Hematopoietic multipotent progenitor cell treated with erythropoietin and hydrocortisone succinate and interleukin-3 and kit ligand, for 4 days (in vitro differentiated cells): ENCODE measurements around the gene SAMD3.
"Not testable (repeated sequence)": the region's sequence is repeated elsewhere in the genome, so short reads cannot be mapped to it uniquely, and the experiment has no call there.

ENCODE experiments used
- DNase-seq: peaks from one replicate; pipeline ENCODE4 v3.0.0-alpha.2; 2015

Gene SAMD3

DNA sequence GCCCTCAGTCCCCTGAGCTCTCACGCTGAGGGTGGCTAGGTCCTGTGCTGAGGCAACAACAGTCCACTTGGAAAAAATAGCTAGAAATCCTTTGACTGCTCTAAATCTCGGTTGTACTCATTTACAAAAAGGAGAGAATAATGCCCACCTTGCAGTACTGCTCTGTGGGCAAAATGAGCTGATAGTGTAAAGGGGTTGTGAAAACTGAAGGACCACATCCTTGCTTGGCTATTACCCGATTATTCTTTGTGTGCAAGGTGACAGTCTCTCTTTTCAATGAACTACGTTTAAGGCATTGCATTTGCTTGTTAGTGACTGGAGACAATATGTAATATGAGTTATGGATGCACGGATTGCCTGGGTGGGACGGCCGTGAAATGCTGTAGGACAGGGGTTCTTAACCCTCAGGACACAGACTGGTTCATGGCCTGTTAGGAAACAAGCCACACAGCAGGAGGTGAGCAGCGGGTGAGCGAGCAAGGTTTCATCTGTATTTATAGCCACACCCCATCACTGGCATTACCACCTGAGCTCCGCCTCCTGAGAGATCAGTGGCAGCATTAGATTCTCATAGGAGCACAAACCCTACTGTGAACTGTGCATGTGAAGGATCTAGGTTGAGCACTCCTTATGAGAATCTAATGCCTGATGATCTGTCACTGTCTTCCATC is 14.6 kb downstream of the SAMD3 start:
- DNase-seq, result no peak

DNA sequence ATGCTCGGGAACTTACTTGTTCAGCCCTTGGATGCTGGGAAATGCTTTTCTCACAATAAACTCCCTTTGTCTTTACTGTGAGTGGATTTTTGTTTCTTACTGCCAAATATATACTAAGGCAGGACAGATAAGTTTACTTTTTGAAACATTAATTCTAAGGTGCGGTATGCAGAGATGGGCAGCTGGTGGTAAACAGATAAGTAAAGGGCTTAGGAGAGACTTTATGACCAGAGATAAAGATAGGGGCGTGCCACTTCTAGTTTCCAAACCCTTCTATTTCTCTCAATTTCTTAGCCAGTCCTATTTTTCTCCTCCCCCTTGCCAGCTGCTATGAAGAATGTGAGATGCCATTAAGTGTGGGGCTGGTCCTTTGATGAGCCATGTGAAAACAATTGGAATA is 16.3 kb downstream of the SAMD3 start:
- peak; percentile 86 for DNase-seq

DNA sequence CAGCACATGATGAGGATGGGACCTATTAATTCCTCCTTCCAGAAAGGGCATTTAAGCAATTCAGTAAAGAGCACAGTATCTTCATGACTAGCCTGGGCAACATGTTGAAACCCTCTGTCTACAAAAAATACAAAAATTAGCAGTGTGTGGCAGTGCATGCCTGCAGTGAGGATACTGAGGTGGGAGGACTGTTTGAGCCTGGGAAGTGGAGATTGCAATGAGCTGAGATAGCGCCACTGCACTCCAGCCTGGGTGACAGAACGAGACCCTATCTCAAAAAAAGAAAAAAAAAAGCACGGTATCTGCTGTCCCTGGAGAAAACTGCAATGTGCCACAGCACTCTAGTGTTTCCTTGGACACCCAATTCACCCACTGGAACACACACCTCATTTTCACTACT is 18.4 kb downstream of the SAMD3 start:
- peak; percentile 78 for DNase-seq

DNA sequence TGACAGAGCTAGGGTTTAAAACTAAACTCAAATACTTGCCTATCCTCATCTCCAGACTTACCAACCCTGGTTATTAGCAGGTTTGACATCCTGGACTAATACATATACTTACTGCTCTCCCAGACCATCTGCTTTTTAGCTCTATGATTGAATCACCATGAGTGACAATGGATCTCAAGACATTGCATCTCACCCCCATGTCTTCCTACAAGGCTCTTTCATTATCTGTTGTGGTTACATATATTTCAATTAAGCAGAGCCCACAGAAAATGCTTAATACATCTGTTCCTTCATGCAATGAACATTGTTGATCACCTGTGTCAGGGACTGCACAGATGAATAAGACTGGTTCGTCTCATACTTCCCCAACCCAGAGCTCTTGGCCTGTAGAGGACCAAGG is 19.4 kb downstream of the SAMD3 start:
- no peak for DNase-seq

DNA sequence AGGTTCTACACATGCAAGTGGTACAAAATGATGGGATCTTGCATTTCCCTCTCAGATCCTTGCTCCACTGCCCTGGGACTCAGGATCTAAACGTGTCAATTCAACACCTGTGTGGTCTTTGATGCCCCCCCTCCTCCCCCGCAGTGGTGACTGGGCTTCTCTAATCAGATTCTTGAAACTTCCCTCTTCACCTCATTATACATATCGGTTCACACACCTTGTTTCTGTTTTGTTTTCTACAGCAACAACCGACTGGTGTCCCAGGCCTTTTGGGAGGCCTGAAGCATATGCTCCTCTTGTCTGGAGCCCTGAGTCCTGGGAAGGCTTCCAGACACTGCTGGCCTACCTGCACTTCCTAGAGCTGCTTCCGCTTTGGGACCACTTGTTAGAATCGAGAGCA is 20.0 kb downstream of the SAMD3 start:
- no peak for DNase-seq

DNA sequence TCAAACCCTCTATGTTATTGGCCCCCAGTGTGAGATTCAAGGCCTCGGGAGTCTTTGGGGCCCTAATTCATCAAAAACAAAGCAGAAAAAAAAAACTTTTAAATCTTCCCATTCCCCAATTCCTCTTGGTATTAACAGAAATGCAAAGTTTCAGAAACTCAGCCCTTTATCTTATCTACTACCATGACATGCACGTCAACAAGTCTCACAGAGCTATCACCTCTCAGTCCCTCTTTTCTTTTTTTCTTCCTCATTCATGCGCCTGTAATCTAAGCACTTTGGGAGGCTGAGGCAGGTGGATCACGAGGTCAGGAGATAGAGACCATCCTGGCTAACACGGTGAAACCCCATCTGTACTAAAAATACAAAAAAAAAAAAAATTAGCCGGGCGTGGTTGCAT is 22.7 kb downstream of the SAMD3 start:
- DNase-seq, result no peak

DNA sequence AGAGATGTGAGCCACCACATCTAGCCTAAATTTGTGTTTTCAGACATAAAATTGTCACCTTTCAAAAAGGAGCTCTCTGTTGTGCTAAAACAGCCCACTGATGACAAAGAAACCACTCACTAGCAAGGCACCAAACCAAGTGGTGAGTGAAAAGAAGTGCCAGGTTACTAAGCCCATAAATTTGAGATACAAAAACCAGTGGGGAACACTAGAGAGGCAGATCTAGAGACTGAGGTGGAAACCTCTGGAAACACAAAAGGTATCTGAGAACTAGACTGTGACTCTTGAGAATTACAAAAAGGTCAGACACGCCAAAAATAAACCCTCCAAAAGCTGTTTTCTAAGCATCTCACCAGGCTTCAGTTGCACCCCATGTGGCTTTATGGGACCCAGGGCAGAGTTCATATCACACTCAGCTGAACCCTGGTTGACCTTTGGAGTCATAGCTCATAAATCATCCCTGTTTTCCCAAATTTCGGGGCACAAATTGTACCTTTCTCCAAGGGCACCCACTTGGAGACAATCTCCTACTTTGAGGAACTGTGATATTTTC is 24.2 kb downstream of the SAMD3 start:
- DNase-seq, result no peak

DNA sequence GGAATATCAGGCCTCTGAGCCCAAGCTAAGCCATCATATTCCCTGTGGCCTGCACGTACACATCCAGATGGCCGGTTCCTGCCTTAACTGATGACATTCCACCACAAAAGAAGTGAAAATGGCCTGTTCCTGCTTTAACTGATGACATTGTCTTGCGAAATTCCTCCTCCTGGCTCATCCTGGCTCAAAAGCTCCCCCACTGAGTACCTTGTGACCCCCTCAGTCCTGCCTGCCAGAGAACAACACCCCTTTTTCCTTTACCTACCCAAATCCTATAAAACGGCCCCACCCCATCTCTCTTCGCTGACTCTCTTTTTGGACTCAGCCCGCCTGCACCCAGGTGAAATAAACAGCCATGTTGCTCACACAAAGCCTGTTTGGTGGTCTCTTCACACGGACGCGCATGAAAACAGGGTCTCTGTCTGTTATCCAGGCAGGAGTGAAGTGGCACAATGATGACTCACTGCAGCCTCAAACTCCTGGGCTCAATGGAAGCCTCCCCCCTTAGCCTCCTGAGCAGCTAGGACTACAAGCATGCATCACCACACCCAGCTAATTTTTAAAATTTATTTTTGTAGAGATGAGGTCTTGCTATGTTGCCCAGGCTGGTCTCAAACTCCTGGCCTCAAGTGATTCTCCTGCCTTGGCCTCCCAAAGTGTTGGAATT is 24.8 kb downstream of the SAMD3 start:
- DNase-seq, result not testable (repeated sequence)

DNA sequence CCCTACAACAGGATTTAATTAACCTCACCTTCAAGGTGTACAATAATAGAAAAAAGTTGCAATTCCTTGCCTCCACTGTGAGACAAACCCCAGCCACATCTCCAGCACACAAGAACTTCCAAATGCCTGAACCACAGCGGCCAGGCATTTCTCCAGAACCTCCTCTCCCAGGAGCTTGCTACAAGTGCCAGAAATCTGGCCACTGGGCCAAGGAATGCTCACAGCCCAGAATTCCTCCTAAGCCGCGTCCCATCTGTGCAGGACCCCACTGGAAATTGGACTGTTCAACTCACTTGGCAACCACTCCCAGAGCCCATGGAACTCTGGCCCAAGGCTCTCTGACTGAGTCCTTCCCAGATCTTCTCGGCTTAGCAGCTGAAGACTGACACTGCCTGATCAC is 28.3 kb downstream of the SAMD3 start:
- DNase-seq, result not testable (repeated sequence)

DNA sequence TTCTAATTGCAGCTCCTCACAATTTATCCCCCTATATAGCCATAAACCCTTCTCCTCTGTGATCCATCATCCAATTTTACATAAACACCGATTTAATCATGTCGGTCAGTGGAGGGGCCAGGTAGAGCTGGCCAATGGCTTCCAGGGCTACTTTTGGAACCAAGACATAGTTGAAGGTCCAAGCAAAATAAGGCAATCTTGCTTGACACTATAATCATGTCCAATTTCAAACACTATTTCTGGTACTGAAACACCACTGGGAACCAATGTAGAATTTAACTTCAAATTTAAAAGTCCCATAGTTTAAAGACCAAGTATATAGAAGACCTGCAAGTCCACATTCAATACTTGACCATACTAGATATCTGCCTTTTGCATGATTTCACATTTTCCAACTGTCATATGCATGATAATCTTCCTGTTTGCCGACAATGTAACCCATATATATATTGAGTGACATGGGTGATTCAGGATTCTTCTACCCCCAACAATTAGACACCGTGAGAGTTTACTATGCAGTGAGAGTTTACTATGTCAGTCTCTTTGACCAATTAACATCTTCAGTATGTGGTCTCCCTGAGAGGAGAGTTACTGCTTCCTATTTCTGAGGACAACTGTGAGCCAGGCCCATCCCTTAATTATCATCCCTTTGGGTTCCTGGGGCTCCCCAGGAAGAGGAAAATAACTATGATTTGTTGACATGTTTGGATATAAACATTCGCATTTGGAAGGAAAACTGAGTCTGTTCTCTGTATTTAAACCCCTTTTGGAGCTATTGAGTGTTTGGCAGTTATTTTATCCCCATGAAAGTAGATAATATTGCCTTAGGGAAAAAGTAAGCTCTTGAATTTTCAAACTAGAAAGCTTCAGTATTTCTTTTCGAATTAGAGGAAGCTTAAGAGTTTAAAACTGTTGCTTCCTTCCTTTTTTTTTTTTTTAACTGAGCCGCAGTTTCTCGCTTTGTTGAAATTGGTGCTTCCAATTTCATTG is 31.8 kb downstream of the SAMD3 start:
- DNase-seq, result no peak

DNA sequence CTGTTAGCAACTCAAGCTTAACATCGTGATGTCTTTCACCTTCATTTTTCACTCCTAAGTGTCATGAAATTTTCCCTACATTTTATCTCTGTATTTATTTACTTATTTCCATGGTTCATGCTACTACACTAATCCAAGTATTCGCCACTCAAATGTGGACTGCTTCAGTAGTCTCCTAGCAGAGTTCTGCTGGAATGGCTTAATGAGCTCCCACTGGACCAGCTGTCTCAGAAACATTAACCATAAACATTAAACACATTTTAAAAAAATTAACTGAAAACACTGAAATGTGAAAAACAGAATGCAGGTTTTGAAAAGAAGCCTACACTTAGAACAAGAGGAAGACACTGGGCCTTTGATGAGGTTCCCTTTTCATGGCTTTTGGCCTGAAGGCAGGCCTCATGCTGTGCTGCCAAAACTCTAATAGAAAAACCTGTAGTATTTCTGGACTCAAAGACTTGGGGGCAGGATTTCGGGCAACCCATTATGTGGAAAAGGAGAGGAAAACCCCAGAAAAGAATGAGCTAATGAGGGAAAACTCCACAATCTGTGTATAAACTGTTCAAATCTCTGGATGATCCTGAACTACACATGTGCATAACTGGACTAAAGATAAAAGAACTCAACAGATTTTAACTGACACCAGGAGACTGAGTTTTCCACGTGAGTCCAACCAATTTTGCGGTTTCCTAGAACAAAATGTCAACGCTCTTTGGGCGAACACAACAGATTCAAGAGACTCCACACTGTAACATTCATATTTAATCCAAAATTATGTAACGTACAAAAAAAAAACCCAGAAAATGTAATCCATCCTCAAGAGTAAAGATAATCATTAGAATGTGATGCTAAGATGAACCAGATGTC is 33.0 kb downstream of the SAMD3 start:
- DNase-seq, result no peak

DNA sequence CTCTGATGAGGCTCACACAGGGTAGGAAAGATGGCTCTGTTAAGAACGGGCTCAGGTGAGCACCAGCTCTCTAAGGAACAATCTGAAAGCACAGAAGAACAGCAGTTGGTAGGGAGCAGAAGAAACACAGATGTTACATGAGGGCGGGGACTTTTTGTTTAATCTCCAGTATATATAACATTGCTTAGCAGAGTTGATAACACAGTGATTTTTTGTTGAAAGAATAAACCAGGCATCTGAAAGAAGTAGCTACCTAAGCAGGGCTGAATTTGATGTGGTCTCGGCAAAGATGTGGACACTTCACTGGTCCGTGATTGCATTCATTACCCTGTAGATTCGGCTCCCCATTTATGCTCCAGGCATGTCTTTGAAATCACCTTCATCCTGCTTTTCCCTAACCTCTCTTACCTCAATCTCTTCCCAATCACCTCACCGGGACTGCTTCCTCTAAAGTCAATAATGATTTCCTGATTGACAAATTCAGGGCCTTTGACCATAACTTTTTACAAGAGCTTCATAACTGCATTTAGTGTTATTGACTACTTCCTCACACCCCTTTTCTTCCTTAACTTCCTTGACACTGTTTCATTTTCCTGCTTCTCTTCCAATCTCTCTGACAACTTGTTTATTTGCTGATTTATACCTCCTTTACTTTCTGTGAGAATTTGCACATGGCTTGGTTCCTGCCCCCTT is 34.4 kb downstream of the SAMD3 start:
- no peak for DNase-seq

DNA sequence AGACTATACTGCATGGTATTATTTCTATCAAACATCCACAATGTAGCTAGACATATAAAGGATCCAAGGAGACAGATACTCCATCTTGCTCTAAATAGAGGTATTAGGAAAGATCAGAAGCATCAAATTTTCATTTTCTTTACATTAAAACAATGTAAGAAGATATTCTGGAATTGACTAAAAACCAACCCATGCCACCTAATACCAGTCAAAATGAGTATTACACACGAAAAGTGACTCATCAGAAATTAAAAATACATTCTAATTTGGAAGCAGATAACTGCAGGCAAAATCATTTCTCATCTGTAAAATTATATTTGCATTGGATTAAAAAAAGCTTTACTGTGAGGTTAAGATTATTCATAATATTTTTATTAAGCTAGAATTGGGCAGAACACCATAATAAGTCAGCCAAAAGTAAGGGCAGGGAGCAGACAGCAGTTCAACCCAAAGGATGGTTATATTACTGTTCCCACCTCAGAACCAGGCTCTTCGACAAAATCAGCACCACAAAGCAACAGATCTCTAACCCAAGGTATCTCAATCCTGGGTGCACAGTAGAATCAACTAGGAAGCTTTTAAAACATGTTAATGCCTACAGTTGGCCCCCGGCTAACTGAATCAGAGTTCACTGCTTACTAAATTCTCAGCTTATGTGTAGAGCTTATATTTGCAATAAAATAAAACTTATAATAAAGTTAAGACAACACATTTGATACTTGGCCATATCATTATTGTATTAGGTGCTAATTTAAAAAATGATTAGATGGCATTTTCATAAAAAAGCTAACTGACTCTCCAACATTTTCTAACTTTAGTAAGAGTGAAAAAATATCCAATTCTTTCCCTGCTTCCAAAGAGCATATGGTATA is 35.2 kb downstream of the SAMD3 start:
- no peak for DNase-seq

DNA sequence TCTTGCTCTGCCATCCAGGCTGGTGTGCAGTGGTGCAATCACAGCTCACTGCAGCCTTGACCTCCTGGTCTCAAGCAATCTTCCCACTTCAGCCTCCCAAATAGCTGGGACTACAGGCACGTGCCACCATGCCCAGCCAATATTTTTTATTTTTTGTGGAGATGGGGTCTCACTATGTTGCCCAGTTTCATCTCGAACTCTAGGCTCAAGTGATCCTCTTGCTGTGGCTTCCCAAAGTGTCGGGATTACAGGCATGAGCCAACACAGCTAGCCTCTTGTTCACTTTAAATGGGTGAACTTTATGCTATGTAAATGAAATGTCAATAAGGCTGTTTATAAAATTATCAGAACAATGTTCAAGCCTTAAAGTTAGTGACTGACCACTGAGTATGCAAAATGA is 37.1 kb downstream of the SAMD3 start:
- DNase-seq, result no peak

DNA sequence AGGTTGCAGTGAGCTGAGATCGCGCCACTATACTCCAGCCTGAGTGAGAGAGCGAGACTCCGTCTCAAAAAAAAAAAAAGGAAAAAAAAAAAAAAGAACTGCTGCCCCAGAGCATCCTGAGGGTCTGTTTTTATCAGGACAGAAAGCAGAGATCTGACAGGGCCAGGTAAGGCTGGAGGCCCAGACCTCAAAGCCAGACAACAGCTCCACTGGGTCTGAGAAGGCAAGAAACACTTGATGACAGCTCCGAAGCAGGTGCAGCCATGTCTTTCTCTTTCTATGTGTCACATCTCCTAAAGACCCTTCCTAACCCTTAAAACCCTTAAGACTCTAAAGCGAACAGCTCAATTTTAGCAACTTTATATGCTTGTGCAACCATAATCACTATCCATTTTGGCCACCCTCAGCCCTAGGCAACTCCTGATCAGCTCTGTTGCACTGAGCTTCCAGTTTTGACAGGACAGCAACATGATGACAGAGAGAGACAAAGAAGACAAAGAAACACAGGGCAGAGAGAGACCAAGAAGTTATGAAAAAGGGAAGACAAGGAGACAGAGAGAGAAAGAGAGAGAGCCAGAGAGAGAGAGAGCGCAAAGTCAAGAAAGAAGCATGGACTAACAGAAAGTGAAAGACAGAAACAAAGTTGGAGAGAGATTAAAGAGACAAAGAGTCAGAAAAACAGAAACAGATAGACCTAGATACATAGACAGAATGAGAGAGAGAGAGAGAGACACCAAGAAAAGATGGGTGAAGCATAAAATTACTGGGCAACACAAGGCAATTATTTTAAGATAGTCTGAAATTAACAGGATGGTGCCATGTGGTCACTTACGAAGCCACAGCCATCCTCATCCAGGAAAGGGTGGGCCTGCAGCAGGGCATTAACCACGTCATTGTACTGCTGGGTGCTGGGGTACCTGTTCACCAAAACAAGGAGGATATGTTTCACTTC is 39.2 kb downstream of the SAMD3 start:
- no peak for DNase-seq

DNA sequence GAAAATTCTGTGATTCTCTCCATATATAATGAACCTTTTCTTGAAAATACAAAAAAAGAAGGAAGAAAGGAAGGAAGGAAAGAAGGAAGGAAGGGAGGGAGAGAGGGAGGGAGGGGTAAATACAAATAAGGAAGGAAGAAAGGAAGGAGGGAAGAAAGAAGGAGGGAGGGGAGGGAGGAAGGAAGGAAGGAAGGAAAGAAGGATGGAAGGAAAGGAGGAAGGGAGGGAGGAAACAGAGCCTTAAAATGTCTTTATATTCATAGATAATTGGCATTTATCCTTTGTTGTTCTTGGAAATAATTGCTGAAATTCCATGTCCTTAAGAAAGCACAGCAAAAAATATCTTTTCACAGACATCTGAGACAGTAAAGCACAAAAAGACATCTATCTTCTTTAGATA is 40.3 kb downstream of the SAMD3 start:
- no peak for DNase-seq

DNA sequence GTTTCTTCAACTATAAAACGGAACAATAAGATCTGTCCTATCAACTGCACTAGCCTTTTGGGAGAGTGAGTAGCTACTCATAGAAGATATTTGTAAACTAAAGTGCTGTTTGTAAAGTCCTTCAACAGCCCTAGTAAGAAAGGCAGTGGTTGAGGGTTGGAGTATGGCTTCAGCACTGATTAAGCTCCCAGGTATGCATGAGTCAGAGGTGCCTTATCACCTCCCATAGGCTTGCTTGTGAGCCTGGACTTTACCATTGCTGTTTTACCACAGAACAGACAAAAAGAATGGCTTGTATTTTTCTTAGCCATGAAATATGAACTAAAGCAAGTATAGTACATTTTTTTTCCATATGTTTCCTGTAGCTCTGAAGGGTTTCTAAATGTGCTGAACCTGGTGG is 44.1 kb downstream of the SAMD3 start:
- DNase-seq, result no peak

DNA sequence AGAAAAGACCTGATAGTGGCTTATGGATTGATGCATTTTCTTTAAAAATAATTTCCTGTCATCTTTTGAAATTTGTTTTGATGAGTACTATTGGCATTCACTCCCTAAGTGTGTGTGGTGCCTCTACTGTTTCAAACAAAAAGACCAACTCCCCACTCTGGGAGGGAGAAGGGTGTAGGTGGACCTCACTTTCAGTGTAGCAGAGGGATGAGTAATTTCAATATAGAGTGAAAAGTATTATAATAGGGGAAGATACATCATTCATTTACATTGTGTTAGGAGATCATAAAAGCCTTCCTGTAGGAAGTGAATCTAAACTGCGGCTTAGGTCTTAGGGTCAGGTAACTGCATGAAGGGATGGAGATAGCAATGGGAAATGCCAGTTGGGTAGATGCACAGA is 46.4 kb downstream of the SAMD3 start:
- no peak for DNase-seq

DNA sequence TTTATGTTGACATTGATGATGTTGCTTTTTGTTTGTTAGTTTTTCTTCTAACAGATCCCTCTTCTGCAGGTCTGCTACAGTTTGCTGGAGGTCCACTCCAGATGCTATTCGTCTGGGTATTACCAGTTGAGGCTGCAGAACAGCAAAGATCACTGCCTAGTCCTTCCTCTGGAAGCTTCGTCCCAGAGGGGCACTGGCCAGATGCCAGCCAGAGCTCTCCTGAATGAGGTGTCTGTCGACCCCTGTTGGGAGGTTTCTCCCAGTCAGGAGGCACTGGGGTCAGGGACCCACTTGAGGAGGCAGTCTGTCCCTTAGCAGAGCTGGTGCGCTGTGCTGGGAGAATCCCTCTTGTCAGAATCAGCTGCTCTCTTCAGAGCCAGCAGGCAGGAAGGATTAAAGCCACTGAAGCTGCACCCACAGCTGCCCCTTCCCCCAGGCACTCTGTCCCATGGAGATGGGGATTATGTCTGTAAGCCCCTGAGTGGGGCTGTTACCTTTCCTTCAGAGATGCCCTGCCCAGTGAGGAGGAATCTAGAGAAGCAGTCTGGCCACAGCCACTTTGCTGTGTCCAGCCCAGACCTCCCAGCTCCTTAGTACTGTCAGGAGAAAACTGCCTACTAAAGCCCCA is 49.3 kb downstream of the SAMD3 start:
- DNase-seq, result not testable (repeated sequence)
